HEK293 (cell line): ENCODE measurements around the gene MAP4K4.

Source experiments
- CTCF ChIA-PET: fragments of 350-600 bp; formaldehyde crosslinking; extraction: SDS; loops from one replicate; lab custom pipeline; 2021; ENCODE audit warnings: antibody characterized with exemption; lab: Yijun Ruan, JAX
- POLR2A ChIA-PET: fragments of 300-600 bp; formaldehyde crosslinking; extraction: SDS; loops from one replicate; lab custom pipeline; 2020; ENCODE audit warnings: antibody characterized with exemption, inconsistent platforms; lab: Yijun Ruan, JAX
- H3K27ac ChIP-seq: fragments of 200-500 bp; sonication (Bioruptor generic); 2 replicates; pipeline ENCODE4 v1.5.1; 2014; ENCODE audit warnings: low read depth, low read length, control low read depth, inconsistent platforms; ENCODE audit errors: extremely low read depth
- H3K36me3 ChIP-seq, 2 experiments: fragments of 200-500 bp in 1 of 2; sonication (Bioruptor generic) in 1 of 2; 1 replicate in 1 of 2; 2 replicates in 1 of 2; pipeline ENCODE4 v1.5.1; 2014 to 2017; ENCODE audit warnings: inconsistent platforms in 2 of 2, low read length in 2 of 2; ENCODE audit not compliant: control insufficient read depth in 2 of 2, insufficient read depth in 1 of 2
- H3K4me1 ChIP-seq: fragments of 200-500 bp; sonication (Bioruptor generic); 2 replicates; pipeline ENCODE4 v1.5.1; 2014; ENCODE audit warnings: mild to moderate bottlenecking, low read length, inconsistent platforms; ENCODE audit not compliant: control insufficient read depth, insufficient read depth
- H3K4me3 ChIP-seq: 2 replicates; pipeline ENCODE4 v1.5.1; 2011; ENCODE audit warnings: low read depth, mild to moderate bottlenecking, control low read depth, low read length, moderate library complexity
- H3K9me3 ChIP-seq: fragments of 200-500 bp; sonication (Bioruptor generic); 2 replicates; pipeline ENCODE4 v1.5.1; 2014; ENCODE audit warnings: low read depth, low read length, inconsistent platforms; ENCODE audit not compliant: control insufficient read depth, insufficient read depth
- KLF16 ChIP-seq: fragments of 450-650 bp; formaldehyde crosslinking; IDR thresholded peaks from 2 replicates; pipeline ENCODE4 v1.5.1; 2017; ENCODE audit warnings: missing biosample characterization, missing genetic modification characterization
- KLF8 ChIP-seq: fragments of 450-650 bp; formaldehyde crosslinking; IDR thresholded peaks from 2 replicates; pipeline ENCODE4 v1.5.1; 2016; ENCODE audit warnings: missing biosample characterization, missing genetic modification characterization
- OVOL3 ChIP-seq: fragments of 450-650 bp; formaldehyde crosslinking; IDR thresholded peaks from 2 replicates; pipeline ENCODE4 v1.5.1; 2016; ENCODE audit warnings: missing biosample characterization, missing genetic modification characterization
- PRDM10 ChIP-seq: fragments of 450-650 bp; formaldehyde crosslinking; IDR thresholded peaks from 2 replicates; pipeline ENCODE4 v1.5.1; 2016; ENCODE audit warnings: missing biosample characterization, missing genetic modification characterization
- SETDB1 ChIP-seq: IDR thresholded peaks from one replicate; pipeline ENCODE4 v1.6.1; 2017; ENCODE audit warnings: mild to moderate bottlenecking, low read length, moderate library complexity, mixed read lengths; ENCODE audit not compliant: insufficient read length
- ZBTB1 ChIP-seq: fragments of 450-650 bp; formaldehyde crosslinking; IDR thresholded peaks from 2 replicates; pipeline ENCODE4 v1.5.1; 2016; ENCODE audit warnings: missing biosample characterization, missing genetic modification characterization
- ZBTB48 ChIP-seq: fragments of 450-650 bp; formaldehyde crosslinking; IDR thresholded peaks from 2 replicates; pipeline ENCODE4 v1.5.1; 2016; ENCODE audit warnings: missing biosample characterization, missing genetic modification characterization
- ZFP3 ChIP-seq: fragments of 450-650 bp; formaldehyde crosslinking; IDR thresholded peaks from 2 replicates; pipeline ENCODE4 v1.5.1; 2016; ENCODE audit warnings: low read depth, missing biosample characterization, missing genetic modification characterization
- ZNF114 ChIP-seq: fragments of 450-650 bp; formaldehyde crosslinking; IDR thresholded peaks from 2 replicates; pipeline ENCODE4 v1.5.0; 2017; ENCODE audit warnings: missing biosample characterization, missing genetic modification characterization
- ZNF133 ChIP-seq: fragments of 450-650 bp; formaldehyde crosslinking; IDR thresholded peaks from 2 replicates; pipeline ENCODE4 v1.5.1; 2016; ENCODE audit warnings: missing biosample characterization, missing genetic modification characterization
- ZNF16 ChIP-seq: fragments of 450-650 bp; formaldehyde crosslinking; IDR thresholded peaks from 2 replicates; pipeline ENCODE4 v1.5.1; 2016; ENCODE audit warnings: low read depth, missing biosample characterization, missing genetic modification characterization
- ZNF221 ChIP-seq: fragments of 450-650 bp; formaldehyde crosslinking; IDR thresholded peaks from 2 replicates; pipeline ENCODE4 v1.5.1; 2017; ENCODE audit warnings: missing biosample characterization, missing genetic modification characterization, borderline replicate concordance
- ZNF362 ChIP-seq: fragments of 450-650 bp; formaldehyde crosslinking; IDR thresholded peaks from 2 replicates; pipeline ENCODE4 v1.5.1; 2016; ENCODE audit warnings: missing biosample characterization, missing genetic modification characterization
- ZNF398 ChIP-seq: fragments of 450-650 bp; formaldehyde crosslinking; IDR thresholded peaks from 2 replicates; pipeline ENCODE4 v1.5.1; 2017; ENCODE audit warnings: missing biosample characterization, missing genetic modification characterization
- ZNF513 ChIP-seq: fragments of 450-650 bp; IDR thresholded peaks from 2 replicates; pipeline ENCODE4 v1.5.1; 2018; ENCODE audit warnings: missing biosample characterization, missing genetic modification characterization
- ZNF514 ChIP-seq: fragments of 450-650 bp; formaldehyde crosslinking; IDR thresholded peaks from 2 replicates; pipeline ENCODE4 v1.5.1; 2016; ENCODE audit warnings: missing biosample characterization, missing genetic modification characterization
- ZNF518A ChIP-seq: fragments of 450-650 bp; formaldehyde crosslinking; conservative IDR thresholded peaks from 2 replicates; pipeline ENCODE4 v1.5.1; 2016; ENCODE audit warnings: low read depth, missing biosample characterization, missing genetic modification characterization
- ZNF521 ChIP-seq: fragments of 450-650 bp; formaldehyde crosslinking; IDR thresholded peaks from 2 replicates; pipeline ENCODE4 v1.5.1; 2017; ENCODE audit warnings: missing biosample characterization, mild to moderate bottlenecking, missing genetic modification characterization
- ZNF529 ChIP-seq: fragments of 450-650 bp; formaldehyde crosslinking; IDR thresholded peaks from 2 replicates; pipeline ENCODE4 v1.5.1; 2017; ENCODE audit warnings: missing genetic modification characterization, missing biosample characterization; ENCODE audit not compliant: insufficient replicate concordance
- ZNF600 ChIP-seq: fragments of 450-650 bp; formaldehyde crosslinking; IDR thresholded peaks from 2 replicates; pipeline ENCODE4 v1.5.1; 2016; ENCODE audit warnings: missing biosample characterization, missing genetic modification characterization
- ZNF610 ChIP-seq: fragments of 450-650 bp; formaldehyde crosslinking; IDR thresholded peaks from 2 replicates; pipeline ENCODE4 v1.5.1; 2016; ENCODE audit warnings: missing biosample characterization, missing genetic modification characterization, borderline replicate concordance
- ZNF654 ChIP-seq: fragments of 450-650 bp; formaldehyde crosslinking; IDR thresholded peaks from 2 replicates; pipeline ENCODE4 v1.5.1; 2016; ENCODE audit warnings: low read depth, missing biosample characterization, missing genetic modification characterization
- ZNF785 ChIP-seq: fragments of 450-650 bp; formaldehyde crosslinking; IDR thresholded peaks from 2 replicates; pipeline ENCODE4 v1.5.1; 2016; ENCODE audit warnings: missing biosample characterization, missing genetic modification characterization
- ZXDB ChIP-seq: fragments of 450-650 bp; formaldehyde crosslinking; IDR thresholded peaks from 2 replicates; pipeline ENCODE4 v1.5.1; 2016; ENCODE audit warnings: missing biosample characterization, missing genetic modification characterization

Gene MAP4K4

GRCh38 chr2:101806123-101806522 is 108.6 kb downstream of the MAP4K4 start:
- POLR2A ChIA-PET, result interaction anchor here (1.4 kb wide), 1 partner anchor 109 kb away, joined by 4 read pairs; the partner anchor contains the start of gene MAP4K4
- no peaks in the 10 kb centered on the region for H3K36me3 ChIP-seq
- no peaks in the 10 kb centered on the region for H3K9me3 ChIP-seq
- CTCF ChIA-PET, result interaction anchor here (1.5 kb wide), 1 partner anchor 17 kb away, joined by 3 read pairs; no protein-coding TSS in a partner anchor
- no peak overlapping the region for H3K4me3 ChIP-seq
- peaks cover 11% of the 10 kb centered on the region for H3K4me1 ChIP-seq
- no peak overlapping the region; the same call in 1 of the 2 replicates for H3K27ac ChIP-seq
- TF ChIP-seq ZNF362 (tag by site-specific recombination) (peak; percentile 45; the same call in 1 of the 2 replicates), SETDB1 (no peak), ZNF133 (no peak), ZNF514 (tag by site-specific recombination) (no peak), ZNF513 (tag by site-specific recombination) (no peak), ZNF529 (tag by site-specific recombination) (no peak), ZNF114 (tag by site-specific recombination) (no peak), ZXDB (tag by site-specific recombination) (no peak), ZNF600 (tag by site-specific recombination) (no peak), ZBTB1 (no peak), ZNF16 (tag by site-specific recombination) (no peak), ZNF398 (tag by site-specific recombination) (peak; percentile 69), ZNF518A (tag by site-specific recombination) (no peak), PRDM10 (tag by site-specific recombination) (peak; percentile 93), ZNF785 (tag by site-specific recombination) (no peak), ZNF221 (tag by site-specific recombination) (no peak), KLF8 (tag by site-specific recombination) (no peak), OVOL3 (no peak), ZBTB48 (tag by site-specific recombination) (no peak), ZNF610 (tag by site-specific recombination) (no peak), KLF16 (tag by site-specific recombination) (no peak), ZNF521 (tag by site-specific recombination) (no peak), ZNF654 (tag by site-specific recombination) (no peak), ZFP3 (no peak)
